Ovary (tissue), 9 donors: ENCODE results near the gene PAM. TPM values are rescaled to one million over a fixed set of nuclear protein-coding genes. Genes with fewer than 3 reads are reported as not detected.
A peak's percentile ranks its signal among the peaks of the same experiment; 100 is the strongest.

Experiments
- DNase-seq, 5 donors: peaks; one replicate each; pipeline ENCODE4 v3.0.0-alpha.2; 2019 to 2020
- H3K27ac ChIP-seq, 2 donors: fragments of 200-600 bp; one replicate each; pipeline versions ENCODE4 v1.5.1 to v1.8.0; 2019 to 2022
- H3K27me3 ChIP-seq: fragments of 200-600 bp; one replicate; pipeline ENCODE4 v1.8.0; 2022
- H3K36me3 ChIP-seq: fragments of 200-600 bp; sonication (generic); one replicate; pipeline ENCODE4 v1.5.1; 2019
- H3K4me1 ChIP-seq: one replicate; pipeline ENCODE4 v1.8.1; 2013; ENCODE audit warnings: mild to moderate bottlenecking, moderate library complexity; ENCODE audit not compliant: insufficient read depth
- H3K4me3 ChIP-seq: fragments of 200-600 bp; sonication (generic); one replicate; pipeline ENCODE4 v1.5.1; 2017
- H3K9me3 ChIP-seq, 2 donors: fragments of 200-600 bp in 1 of 2; sonication (generic) in 1 of 2; one replicate each; pipeline versions ENCODE4 v1.5.1 to v1.8.1; 2013 to 2019; ENCODE audit warnings: mild to moderate bottlenecking in 1 of 2, moderate library complexity in 1 of 2
- EP300 ChIP-seq: sonication (generic); formaldehyde crosslinking; IDR thresholded peaks from one replicate; pipeline ENCODE4 v1.6.1; 2017; ENCODE audit warnings: antibody characterized with exemption
- POLR2A ChIP-seq: fragments of 450-650 bp; IDR thresholded peaks from one replicate; pipeline ENCODE4 v1.6.1; 2017; ENCODE audit warnings: antibody characterized with exemption, mild to moderate bottlenecking, moderate library complexity
- WGBS, 3 donors: extraction: QIAGEN DNeasy Blood & Tissue Kit in 1 of 3; methylation state at CpG; one replicate each; pipeline versions ENCODE4 v1.1.5 to v1.1.7; 2013 to 2017; 5-methylcytosine and 5-hydroxymethylcytosine counted together
- intact Hi-C, 4 donors: fragments of 100-400 bp; cut with DNase I; formaldehyde crosslinking; loops; one replicate each; pipeline versions ENCODE4 v1.11.0 to v1.15.1; 2022 to 2023
- polyA plus RNA-seq, 2 donors: library from polyadenylated mRNA; stranded (reverse); fragments of 200-250 nt in 1 of 2; fragments of 350-450 nt in 1 of 2; fragmentation: Illumina TruSeq in 1 of 2; extraction: RNeasy Lipid Tissue Mini Kit (QIAGEN cat#74804) in 1 of 2; gene quantifications; one replicate each; pipeline ENCODE4 v1.2.3, GENCODE V29; 2013 to 2014
- total RNA-seq, 7 donors: library from RNA; depleted of rRNA in 2 of 7; stranded (reverse); fragments of >200 nt in 2 of 7; fragmentation: NEBNext Ultra II Directional in 3 of 7; extraction: Animal tissue kit (Norgen Biotek cat#: 25700) in 3 of 7; gene quantifications; one replicate each; pipeline versions ENCODE4 v1.1.0 to v1.2.4, GENCODE V29; 2016 to 2023
- TF ChIP-seq, protein P1 (sequence below), 3 donors: fragments of 450-650 bp in 2 of 3; fragments of 200-600 bp in 1 of 3; IDR thresholded peaks; one replicate each; pipeline versions ENCODE4 v1.5.1 to v1.8.0; 2016 to 2022; ENCODE audit warnings: antibody characterized with exemption in 3 of 3, mild to moderate bottlenecking in 1 of 3
- donor health status: DM: no; HTN: no; CAD: no; lungs with moderate emphysema.
- donor health status: DM: no; HTN: no; CAD: no.
- donor health status: Bipolar disorder and iron deficiency.
- donor health status: DM: yes; HTN: yes; CAD: no.
- donor health status: DM: no; HTN: no; CAD: no.
- donor health status: DM: yes; HTN: yes; CAD: no.

The PAM gene
- total and polyA plus RNA-seq, 9 donors: 124 to 431 (median 187) TPM

DNA sequence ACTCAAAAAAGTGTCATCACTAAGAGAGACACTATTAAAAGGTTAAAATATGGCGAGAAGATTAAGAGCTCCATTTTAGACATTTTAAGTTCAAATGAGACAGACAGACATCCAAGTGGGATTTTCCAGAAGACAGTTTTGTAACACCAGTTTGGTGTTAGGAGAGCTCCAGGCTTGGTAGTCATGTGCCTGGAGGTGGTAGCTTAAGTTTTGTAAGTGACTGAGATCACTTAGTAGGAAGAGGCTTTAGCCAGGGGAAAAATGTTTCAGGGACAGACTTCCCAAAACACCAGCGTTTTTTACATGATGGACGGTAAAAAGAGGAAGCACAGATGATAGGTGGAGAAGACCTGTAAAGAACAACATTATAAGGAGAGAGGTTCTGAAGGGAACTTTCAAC lies 214.5 kb downstream of the PAM start:
- no peaks in the 10 kb centered on the region for H3K36me3 ChIP-seq
- H3K4me1 ChIP-seq: no peaks in the 10 kb centered on the region
- H3K4me3 ChIP-seq: no peak overlapping the region
- H3K9me3 ChIP-seq: no peaks in the 10 kb centered on the region
- H3K27me3 ChIP-seq: no peaks in the 10 kb centered on the region
- H3K27ac ChIP-seq: no peak overlapping the region
- DNase-seq: no peak
- TF ChIP-seq, protein P1, sequence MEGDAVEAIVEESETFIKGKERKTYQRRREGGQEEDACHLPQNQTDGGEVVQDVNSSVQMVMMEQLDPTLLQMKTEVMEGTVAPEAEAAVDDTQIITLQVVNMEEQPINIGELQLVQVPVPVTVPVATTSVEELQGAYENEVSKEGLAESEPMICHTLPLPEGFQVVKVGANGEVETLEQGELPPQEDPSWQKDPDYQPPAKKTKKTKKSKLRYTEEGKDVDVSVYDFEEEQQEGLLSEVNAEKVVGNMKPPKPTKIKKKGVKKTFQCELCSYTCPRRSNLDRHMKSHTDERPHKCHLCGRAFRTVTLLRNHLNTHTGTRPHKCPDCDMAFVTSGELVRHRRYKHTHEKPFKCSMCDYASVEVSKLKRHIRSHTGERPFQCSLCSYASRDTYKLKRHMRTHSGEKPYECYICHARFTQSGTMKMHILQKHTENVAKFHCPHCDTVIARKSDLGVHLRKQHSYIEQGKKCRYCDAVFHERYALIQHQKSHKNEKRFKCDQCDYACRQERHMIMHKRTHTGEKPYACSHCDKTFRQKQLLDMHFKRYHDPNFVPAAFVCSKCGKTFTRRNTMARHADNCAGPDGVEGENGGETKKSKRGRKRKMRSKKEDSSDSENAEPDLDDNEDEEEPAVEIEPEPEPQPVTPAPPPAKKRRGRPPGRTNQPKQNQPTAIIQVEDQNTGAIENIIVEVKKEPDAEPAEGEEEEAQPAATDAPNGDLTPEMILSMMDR (IDR thresholded peaks at IDR 0.05): no peak
- no peak for TF ChIP-seq EP300
- TF ChIP-seq POLR2A: no peak
- intact Hi-C loops: no loop called here
- WGBS, 3 donors: 90 to 91% (median 90%) methylated on average over 3 of the region's 3 CpGs

- no peaks in the 10 kb centered on the region for H3K27me3 ChIP-seq
- H3K4me1 ChIP-seq: no peaks in the 10 kb centered on the region
- no peaks in the 10 kb centered on the region for H3K36me3 ChIP-seq
- intact Hi-C loops: no loop called here
- no peaks in the 10 kb centered on the region for H3K9me3 ChIP-seq
- no peak overlapping the region for H3K4me3 ChIP-seq
- TF ChIP-seq, protein P1 (IDR thresholded peaks at IDR 0.05): peak in 1 of 3 donors; percentile 16
- TF ChIP-seq POLR2A: no peak
- no peak for TF ChIP-seq EP300
- WGBS, 3 donors: 82 to 92% (median 83%) methylated on average over 1 of the region's 1 CpG
- no peak overlapping the region for H3K27ac ChIP-seq
- no peak for DNase-seq
Observed at GRCh38 chr5:102971676-102972293, 216.7 kb downstream of the PAM start.

DNA sequence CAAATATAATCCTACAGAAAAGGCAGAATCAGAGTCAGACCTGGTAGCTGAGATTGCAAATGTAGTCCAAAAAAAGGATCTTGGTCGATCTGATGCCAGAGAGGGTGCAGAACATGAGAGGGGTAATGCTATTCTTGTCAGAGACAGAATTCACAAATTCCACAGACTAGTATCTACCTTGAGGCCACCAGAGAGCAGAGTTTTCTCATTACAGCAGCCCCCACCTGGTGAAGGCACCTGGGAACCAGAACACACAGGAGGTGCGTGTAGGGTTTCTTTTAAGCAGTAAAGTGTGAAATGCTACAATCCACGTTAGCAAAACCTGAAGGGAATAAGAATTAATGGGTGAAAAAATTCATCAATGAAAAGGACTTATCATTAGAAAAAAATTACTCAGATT lies 219.1 kb downstream of the PAM start:
- Histone ChIP-seq H3K4me3 (no peak overlapping the region), H3K36me3 (no peaks in the 10 kb centered on the region), H3K27ac (no peak overlapping the region), H3K4me1 (no peaks in the 10 kb centered on the region), H3K27me3 (no peaks in the 10 kb centered on the region), H3K9me3 (no peaks in the 10 kb centered on the region)
- 88 to 95% (median 93%) methylated on average over 3 of the region's 3 CpGs for WGBS, 3 donors
- TF ChIP-seq, protein P1 (IDR thresholded peaks at IDR 0.05): no peak
- no peak for TF ChIP-seq EP300
- no peak for TF ChIP-seq POLR2A
- DNase-seq: no peak
- intact Hi-C loops: no loop called here

GRCh38 chr5:102975045-102975444 lies 219.9 kb downstream of the PAM start:
- TF ChIP-seq, protein P1 (IDR thresholded peaks at IDR 0.05): no peak
- TF ChIP-seq EP300 (no peak), POLR2A (no peak)
- Histone ChIP-seq H3K4me1 (no peaks in the 10 kb centered on the region), H3K27ac (no peak overlapping the region), H3K36me3 (no peaks in the 10 kb centered on the region), H3K27me3 (no peaks in the 10 kb centered on the region), H3K9me3 (no peaks in the 10 kb centered on the region), H3K4me3 (no peak overlapping the region)
- no peak for DNase-seq
- intact Hi-C loops: no loop called here
- 59 to 77% (median 63%) methylated on average over 4 of the region's 4 CpGs for WGBS, 3 donors
